DMS 273 treated with DMSO at 0.1 percent for 48 hours (cell line): ENCODE results near the gene FXR2.
A peak's percentile ranks its signal among the peaks of the same experiment; 100 is the strongest.

Experiments
- DNase-seq: peaks from one replicate; lab custom pipeline; 2025; lab: John Stamatoyannopoulos, UW

Gene FXR2

DNA sequence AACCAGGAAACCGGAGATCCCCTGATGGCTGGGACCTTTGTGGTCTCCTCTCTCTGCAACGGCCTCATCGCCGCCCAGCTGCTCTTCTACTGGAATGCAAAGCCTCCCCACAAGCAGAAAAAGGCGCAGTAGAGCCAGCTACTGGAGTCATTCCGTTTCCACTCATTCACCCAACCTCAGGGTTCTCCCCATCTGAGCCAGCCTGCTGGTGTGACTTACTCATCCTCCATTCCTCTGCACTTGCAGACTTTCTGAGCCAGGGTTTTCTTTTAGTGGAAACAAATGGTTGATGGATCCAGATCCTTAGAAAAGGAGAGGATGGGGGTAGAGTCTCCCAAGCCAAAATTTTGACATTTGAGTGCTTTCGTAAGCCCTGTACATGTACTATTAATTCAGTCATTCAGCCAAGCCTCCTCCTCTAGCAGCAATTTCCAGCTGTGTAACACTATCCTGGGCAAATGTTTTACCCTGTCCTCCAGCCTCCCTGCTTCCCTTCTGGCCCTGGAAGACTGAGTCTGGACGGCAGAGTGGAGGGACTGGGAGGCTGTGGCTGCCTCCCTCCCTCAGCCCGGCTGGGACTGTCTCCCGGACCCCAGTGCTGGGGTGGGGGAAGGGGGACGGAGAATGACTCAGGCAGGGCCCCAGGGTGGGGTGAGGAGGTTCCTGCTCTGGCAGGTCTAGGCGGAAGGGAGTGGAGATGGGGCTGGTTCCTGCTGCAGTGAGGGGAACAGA is 27.1 kb downstream of the FXR2 start:
- DNase-seq: no peak

DNA sequence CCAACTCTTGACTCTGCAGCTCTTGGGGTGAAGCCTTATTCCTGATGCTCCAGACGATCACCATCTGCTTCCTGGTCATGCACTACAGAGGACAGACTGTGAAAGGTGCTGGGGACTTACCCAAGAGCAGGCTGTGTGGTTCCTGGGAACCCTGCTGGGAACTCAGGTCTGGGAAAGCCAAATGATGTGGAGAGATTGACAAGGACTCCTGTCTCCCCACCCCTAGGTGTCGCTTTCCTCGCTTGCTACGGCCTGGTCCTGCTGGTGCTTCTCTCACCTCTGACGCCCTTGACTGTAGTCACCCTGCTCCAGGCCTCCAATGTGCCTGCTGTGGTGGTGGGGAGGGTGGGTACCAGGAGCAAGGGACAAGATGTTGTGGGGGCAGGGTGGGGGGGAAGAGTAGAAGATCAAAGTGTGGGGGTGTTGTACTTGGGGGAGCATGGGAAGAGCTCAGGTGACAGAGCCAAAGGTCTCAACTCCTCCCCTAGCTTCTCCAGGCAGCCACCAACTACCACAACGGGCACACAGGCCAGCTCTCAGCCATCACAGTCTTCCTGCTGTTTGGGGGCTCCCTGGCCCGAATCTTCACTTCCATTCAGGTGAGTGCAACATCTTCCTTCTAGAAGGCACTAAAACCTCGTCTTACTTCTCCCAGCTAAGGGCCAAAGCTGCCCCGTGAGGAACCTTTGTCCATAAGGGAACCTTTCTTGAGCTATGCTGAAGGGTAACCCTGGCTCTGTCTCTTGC is 27.9 kb downstream of the FXR2 start:
- DNase-seq: no peak

DNA sequence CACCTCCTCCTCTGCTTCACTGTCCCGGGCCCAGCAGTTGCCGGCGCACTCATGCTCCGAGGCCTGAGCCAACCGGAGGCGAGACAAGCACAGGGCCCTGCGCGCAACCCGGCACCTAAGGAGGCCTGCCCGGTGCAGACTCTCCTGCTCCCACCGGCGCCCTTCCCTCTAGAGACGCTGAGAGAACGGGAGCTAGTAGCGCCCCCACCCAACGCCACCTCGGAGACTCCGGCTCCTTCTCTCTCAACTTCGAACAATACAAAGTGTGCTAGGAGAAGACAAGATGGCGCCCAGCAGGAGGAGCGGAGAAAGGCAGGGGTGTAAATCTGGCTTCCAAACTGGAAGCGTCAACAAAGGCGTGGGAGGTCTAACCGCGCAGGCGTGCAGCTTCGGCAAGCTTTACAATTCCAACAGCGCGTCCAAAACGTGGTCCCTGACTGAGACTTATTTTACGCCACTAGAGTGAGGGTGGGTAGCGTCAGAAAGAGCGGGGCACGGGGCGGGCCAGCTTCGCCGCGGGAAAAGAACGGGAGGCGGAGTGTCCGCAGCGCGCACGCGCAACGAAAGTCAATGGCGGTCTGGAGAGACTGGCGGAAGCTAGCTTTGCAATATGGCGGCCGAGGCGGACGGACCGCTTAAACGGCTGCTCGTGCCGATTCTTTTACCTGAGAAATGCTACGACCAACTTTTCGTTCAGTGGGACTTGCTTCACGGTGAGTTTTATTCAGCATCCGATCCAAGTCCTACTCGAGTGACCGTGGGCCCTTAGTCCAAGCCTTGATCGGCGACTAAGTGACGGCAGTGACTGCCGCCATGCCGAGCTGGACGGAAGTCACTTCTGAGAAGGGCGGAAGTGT is 31.2 kb downstream of the FXR2 start, which contains the start of gene MPDU1:
TSS of gene MPDU1 (plus strand) at position 600 of the 857 bp plus-strand sequence. CDS start at position 611, 11 bp downstream.
- DNase-seq: peak; percentile 90

GRCh38 chr17:7582396-7583252 is 32.1 kb downstream of the FXR2 start:
- no peak for DNase-seq

DNA sequence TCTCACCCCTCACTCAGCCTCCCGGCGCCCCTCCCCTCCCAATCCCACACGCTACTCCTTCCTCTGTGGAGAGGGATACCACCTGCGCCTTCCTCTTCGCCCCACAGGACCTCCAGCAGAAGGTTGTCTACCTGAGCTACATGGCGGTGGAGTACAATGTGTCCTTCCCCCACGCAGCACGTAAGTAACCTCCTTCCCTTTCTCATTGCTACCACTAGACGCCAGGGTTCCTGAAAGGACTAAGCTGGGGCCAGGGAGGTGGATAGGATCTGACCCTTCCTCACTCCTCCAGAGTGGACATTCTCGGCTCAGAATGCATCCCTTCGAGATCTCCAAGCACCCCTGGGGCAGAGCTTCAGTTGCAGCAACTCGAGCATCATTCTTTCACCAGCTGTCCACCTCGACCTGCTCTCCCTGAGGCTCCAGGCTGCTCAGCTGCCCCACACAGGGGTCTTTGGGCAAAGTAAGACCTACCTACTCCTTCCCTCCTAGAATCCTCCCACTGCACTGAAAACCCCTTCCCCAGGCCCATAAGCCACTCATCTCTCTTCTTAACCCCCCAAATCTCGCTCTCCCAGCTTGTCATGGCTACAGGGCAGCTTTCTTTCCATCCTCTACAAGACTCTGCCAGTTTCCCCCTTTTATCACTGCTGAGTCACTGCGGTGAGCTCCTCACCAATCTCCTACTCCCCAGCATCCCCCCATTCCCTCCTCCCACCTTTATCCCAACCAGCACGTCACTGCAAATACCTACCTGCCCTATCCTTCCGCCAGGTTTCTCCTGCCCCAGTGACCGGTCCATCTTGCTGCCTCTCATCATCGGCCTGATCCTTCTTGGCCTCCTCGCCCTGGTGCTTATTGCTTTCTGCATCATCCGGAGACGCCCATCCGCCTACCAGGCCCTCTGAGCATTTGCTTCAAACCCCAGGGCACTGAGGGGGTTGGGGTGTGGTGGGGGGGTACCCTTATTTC is 33.8 kb downstream of the FXR2 start:
- DNase-seq: no peak

DNA sequence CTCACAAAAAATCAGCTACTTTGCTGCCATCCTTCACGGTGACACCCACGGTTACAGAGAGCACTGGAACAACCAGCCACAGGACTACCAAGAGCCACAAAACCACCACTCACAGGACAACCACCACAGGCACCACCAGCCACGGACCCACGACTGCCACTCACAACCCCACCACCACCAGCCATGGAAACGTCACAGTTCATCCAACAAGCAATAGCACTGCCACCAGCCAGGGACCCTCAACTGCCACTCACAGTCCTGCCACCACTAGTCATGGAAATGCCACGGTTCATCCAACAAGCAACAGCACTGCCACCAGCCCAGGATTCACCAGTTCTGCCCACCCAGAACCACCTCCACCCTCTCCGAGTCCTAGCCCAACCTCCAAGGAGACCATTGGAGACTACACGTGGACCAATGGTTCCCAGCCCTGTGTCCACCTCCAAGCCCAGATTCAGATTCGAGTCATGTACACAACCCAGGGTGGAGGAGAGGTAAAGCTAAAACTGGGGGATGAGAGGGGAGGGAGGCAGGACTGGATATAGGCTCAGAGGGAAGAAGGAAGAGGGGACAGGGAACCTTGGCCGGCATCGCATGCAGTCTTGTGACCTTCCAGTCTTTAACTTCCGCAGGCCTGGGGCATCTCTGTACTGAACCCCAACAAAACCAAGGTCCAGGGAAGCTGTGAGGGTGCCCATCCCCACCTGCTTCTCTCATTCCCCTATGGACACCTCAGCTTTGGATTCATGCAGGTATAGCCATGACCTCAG is 34.7 kb downstream of the FXR2 start:
- DNase-seq: no peak

DNA sequence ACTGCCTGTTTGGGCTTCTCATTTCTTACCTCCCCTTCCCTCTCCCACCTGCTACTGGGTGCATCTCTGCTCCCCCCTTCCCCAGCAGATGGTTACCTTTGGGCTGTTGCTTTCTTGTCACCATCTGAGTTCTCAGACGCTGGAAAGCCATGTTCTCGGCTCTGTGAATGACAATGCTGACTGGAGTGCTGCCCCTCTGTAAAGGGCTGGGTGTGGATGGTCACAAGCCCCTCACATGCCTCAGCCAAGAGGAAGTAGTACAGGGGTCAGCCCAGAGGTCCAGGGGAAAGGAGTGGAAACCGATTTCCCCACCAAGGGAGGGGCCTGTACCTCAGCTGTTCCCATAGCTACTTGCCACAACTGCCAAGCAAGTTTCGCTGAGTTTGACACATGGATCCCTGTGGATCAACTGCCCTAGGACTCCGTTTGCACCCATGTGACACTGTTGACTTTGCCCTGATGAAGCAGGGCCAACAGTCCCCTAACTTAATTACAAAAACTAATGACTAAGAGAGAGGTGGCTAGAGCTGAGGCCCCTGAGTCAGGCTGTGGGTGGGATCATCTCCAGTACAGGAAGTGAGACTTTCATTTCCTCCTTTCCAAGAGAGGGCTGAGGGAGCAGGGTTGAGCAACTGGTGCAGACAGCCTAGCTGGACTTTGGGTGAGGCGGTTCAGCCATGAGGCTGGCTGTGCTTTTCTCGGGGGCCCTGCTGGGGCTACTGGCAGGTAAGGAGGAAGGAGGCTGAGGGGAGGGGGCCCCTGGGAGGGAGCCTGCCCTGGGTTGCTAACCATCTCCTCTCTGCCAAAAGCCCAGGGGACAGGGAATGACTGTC is 35.5 kb downstream of the FXR2 start, which contains the start of gene CD68:
TSS of gene CD68 (plus strand) at position 638 of the 833 bp plus-strand sequence. CDS start at position 678, 40 bp downstream.
- peak; percentile 79 for DNase-seq

DNA sequence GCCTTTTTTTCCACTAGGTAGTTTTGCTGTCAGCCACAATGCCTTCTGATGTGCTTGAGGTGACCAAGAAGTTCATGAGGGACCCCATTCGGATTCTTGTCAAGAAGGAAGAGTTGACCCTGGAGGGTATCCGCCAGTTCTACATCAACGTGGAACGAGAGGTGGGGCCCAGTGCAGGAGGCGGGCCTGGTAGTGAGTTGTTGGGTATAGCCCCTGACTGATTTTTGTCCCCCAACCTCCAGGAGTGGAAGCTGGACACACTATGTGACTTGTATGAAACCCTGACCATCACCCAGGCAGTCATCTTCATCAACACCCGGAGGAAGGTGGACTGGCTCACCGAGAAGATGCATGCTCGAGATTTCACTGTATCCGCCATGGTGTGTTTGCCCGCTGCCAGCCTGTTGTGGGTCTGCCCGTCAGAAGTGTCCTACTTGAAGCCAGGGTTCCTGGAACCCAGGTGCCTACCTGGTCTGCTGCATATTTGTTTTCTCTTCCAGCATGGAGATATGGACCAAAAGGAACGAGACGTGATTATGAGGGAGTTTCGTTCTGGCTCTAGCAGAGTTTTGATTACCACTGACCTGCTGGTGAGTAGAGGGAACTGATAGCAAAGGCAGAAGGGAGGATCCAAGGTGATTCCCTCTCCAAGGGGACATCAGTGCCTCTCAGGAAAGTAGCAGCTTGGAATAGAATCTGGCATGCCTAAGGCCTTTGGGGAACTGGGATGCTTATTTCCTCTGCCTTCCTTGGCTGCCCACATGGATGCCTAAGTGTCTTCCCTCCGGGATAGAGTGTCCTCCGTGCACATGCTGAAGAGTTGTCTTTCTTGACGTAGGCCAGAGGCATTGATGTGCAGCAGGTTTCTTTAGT is 37.1 kb downstream of the FXR2 start:
- no peak for DNase-seq

- DNase-seq: no peak
Observed at GRCh38 chr17:7576432-7576937, 38.2 kb downstream of the FXR2 start.

DNA sequence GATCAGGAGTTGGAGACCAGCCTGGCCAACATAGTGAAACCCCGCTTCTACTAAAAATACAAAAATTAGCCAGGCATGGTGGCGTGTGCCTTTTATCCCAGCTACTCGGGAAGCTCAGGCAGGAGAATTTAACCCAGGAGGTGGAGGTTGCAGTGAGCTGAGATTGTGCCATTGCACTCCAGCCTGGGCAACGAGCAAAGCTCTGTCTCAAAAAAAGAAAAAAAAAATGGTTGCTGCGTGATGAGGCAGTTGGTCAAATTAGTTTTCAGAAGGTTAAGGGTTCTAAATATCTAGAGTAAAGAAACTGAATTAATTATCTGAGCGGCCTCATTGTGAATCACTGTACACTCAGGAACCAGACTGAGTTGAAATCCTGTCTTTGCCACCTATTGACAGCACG is 38.7 kb downstream of the FXR2 start:
- no peak for DNase-seq

GRCh38 chr17:7575481-7575883 is 39.2 kb downstream of the FXR2 start:
- DNase-seq: no peak

DNA sequence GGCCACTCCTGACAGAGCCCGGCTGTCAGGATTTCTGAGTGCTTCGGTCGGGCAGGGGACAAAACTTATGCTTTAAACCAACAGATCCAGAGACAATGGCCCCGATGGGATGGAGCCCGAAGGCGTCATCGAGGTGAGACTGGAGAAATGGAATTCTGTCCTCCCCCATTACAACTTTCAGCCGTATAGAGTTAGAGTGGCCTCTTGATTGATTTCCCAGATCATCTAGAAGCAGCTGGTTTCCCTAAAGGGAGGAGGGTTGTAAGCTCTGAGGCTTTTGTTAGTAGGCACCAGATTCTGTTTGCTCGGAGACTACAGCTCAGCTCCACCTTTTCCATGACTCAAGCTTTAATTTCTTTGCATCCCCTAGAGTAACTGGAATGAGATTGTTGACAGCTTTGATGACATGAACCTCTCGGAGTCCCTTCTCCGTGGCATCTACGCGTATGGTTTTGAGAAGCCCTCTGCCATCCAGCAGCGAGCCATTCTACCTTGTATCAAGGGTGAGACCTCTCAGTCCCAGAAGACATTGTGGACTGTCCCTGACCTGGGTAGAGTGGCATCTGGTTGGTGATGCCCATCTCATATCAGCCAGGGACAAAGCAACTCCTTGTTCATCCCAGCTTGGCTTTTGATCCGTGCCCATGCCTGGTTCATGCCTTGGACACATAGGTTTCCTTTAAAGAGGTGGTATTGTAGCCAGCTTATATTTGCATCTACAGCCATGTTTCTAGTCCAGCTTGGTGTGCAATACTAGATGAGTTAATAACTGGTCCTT is 40.3 kb downstream of the FXR2 start:
- DNase-seq: no peak

GRCh38 chr17:7573324-7574080 is 41.2 kb downstream of the FXR2 start:
- DNase-seq: no peak

DNA sequence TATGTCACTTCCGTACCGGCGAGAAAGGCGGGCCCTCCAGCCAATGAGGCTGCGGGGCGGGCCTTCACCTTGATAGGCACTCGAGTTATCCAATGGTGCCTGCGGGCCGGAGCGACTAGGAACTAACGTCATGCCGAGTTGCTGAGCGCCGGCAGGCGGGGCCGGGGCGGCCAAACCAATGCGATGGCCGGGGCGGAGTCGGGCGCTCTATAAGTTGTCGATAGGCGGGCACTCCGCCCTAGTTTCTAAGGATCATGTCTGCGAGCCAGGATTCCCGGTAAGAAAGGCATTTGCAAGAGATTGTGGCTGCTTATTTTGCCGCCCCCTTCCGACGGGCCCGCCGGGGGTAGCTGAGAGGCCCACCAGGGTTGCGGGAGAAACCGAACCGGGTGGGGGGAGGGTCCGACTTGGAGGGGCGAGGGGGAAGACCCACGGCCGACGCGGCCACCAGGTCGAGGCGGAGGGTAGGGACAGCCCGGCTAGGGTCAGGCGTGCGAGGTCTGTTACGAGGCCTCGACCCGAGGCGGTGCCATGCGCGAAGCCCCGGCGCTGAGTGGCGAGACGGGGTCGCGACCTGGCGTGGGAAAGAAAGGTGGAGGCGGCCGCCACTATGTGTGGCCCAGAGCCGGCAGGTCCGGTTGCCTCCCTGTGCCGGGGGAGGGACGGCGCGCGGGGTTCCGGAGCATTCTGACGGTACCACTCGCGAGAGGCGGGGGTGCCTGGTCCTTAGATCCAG is 41.9 kb downstream of the FXR2 start:
- no peak for DNase-seq

DNA sequence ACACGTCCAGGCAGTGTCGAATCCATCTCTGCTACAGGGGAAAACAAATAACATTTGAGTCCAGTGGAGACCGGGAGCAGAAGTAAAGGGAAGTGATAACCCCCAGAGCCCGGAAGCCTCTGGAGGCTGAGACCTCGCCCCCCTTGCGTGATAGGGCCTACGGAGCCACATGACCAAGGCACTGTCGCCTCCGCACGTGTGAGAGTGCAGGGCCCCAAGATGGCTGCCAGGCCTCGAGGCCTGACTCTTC is 42.4 kb downstream of the FXR2 start:
- peak; percentile 94 for DNase-seq
